Measurements from ENCODE around the gene PIK3C2G.

PIK3C2G gene

GRCh38 chr12:18436170-18436569, 174.9 kb downstream of the PIK3C2G start:
- no peak for TF ChIP-seq CTCF (IDR thresholded peaks at IDR 0.05)

GRCh38 chr12:18439541-18439940, 178.2 kb downstream of the PIK3C2G start:
- no peak overlapping the region for H3K27ac ChIP-seq
- TF ChIP-seq ZFX (IDR thresholded peaks at IDR 0.05; ENCODE audit: borderline replicate concordance) (no peak), CTCF (IDR thresholded peaks at IDR 0.05) (no peak)

More at GRCh38 chr12:18436170-18436569, 174.9 kb downstream of the PIK3C2G start:
- H3K27ac ChIP-seq = no peak overlapping the region

GRCh38 chr12:18443768-18444437, 182.6 kb downstream of the PIK3C2G start:
- TF ChIP-seq ZFX (IDR thresholded peaks at IDR 0.05; ENCODE audit: borderline replicate concordance) = no peak
- H3K27ac ChIP-seq = no peak overlapping the region

- TF ChIP-seq CTCF (IDR thresholded peaks at IDR 0.05) (no peak), ZFX (IDR thresholded peaks at IDR 0.05; ENCODE audit: borderline replicate concordance) (no peak)
- H3K27ac ChIP-seq = no peak overlapping the region
Measured at GRCh38 chr12:18446061-18446644, 184.8 kb downstream of the PIK3C2G start.

- TF ChIP-seq CTCF (IDR thresholded peaks at IDR 0.05) (no peak), ZFX (IDR thresholded peaks at IDR 0.05; ENCODE audit: borderline replicate concordance) (no peak)
- no peak overlapping the region for H3K27ac ChIP-seq
Measured at GRCh38 chr12:18454330-18454729, 193.0 kb downstream of the PIK3C2G start.

GRCh38 chr12:18456344-18456743, 195.0 kb downstream of the PIK3C2G start:
- TF ChIP-seq CTCF (IDR thresholded peaks at IDR 0.05) (no peak), ZFX (IDR thresholded peaks at IDR 0.05; ENCODE audit: borderline replicate concordance) (no peak)
- no peak overlapping the region for H3K27ac ChIP-seq

- no peak overlapping the region for H3K27ac ChIP-seq
- TF ChIP-seq ZFX (IDR thresholded peaks at IDR 0.05; ENCODE audit: borderline replicate concordance) = no peak
- no peak for TF ChIP-seq CTCF (IDR thresholded peaks at IDR 0.05)
Measured at GRCh38 chr12:18457362-18457761, 196.0 kb downstream of the PIK3C2G start.
